NCI-H1105 (cell line): ENCODE measurements around the gene LMOD2.

Experiments used
- DNase-seq: peaks from one replicate; lab custom pipeline; 2025; lab: John Stamatoyannopoulos, UW

LMOD2 gene

DNA sequence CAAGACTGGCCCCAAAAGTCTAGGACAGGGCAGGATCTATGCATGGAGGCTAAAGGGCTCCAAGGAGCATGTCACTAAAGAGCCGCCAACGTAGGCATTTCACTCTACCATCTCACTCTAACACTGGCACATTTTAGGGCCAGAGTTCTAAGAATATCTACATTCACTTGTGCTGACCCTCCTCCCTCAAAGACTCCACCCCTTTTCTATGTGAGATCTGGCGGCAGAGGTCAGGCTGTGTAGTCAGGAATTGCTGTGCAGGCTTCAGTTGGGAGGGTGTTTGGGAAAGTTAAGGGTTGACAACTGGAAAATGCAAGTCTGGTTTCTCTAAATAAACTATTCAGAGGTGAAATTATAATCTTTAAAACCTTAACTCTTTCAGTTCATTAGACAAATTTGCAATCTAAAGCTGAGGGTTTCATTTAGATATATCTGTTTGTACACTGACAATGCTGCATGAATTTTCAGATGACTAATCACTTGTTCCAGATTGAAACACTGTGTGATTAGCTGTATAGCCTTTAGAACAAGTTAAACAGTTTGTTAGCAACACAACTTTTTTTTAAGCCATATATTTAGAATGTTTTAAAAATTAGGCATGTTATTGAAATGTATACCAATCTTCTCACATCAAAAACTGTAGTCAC, 18.2 kb downstream of the LMOD2 start:
- no peak for DNase-seq

DNA sequence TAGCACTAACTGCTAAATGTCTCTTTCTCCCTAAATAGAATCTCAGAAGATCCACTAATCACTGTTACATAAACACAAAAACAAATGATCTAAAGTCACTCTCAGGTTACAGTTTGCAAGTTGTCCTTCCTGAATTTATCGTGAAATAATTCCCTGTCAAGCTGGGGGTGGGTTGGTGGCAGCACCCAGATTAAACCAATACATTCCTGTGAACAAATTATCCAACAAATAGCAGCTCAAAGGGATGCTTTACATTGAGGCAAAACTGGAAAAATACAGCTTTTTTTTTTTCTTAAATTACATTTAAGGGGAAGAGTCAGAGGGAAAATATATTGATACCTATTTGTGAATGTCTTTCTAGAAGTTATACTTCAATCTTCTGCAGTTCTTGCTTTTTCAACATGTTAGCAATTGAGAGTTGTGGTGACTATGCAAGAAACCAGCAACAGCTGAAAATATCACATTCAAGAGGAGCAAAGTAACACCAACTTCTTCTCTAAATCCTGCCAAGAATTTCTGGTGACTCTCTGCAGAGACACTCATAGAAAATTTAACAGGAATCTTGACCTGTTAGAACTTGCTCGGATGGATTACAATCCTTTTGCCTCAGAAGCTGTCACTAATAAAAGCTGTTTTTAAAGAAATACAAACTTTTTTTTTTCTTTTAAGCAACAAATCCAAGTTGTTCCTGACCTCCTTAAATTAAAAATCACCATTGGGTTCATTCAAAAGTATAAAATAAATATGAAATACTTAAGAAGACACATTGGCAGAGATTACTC, 18.9 kb downstream of the LMOD2 start:
- no peak for DNase-seq

DNA sequence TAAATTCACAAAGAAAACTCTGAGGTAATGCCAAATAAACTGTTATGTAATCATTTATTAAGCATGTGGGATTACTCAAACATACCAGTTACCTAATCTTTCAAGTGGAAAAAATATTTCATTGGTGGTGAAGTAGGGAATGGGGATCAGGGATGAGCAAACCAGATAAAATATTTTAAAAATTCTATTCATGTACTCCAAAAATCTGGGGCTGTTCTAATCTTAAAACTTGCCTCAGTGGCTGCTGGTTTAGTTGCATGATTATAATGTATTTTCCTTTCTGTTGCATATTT, 19.5 kb downstream of the LMOD2 start:
- DNase-seq, result no peak

DNA sequence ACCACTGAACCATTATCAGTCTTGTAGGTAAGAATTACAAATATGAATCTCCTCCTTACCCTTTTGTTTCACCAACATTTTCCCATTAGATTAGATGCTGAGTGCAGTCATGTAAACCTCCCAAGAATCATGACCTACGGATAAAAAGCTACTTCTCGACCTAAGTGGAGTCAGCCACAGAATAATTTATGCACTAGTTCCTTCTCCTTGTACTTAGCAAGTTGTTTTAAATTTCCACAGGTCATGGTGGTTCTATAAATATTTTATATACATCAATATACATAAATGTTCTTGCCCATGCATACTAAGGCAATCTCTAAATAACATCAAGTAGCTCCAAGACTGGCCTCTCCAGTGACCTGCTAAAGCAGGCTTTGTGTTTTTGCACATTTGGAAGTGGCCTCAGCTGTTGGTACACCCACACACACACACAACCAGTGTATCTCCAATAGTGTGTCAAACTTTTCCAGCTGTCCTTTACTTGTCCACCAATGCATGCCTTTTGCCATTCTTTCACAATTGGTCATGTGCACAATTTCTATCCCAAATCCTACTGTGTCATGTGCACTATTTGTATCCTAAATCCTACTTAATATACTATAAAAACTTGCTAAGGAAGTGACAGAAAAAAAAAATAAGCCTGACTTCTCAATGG, 21.5 kb downstream of the LMOD2 start:
- no peak for DNase-seq

DNA sequence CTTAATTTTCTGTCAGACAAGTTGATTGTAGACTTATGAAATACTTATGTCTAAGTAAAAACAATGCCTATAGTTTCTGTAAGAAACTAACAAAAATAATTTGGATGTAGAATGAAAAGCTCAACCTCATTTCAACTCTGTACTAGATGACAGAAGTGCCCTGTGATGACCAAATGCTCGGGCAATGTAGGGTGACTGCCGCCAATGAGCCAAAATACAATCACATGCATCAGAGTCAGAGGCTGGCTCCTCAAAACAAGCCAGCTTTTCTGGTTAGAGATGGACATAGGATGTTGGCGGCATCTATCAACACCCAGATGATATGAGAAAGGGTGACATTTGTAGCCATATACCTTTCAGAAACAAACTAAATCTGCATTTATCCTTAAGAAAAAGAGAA, 23.9 kb downstream of the LMOD2 start:
- DNase-seq, result no peak

DNA sequence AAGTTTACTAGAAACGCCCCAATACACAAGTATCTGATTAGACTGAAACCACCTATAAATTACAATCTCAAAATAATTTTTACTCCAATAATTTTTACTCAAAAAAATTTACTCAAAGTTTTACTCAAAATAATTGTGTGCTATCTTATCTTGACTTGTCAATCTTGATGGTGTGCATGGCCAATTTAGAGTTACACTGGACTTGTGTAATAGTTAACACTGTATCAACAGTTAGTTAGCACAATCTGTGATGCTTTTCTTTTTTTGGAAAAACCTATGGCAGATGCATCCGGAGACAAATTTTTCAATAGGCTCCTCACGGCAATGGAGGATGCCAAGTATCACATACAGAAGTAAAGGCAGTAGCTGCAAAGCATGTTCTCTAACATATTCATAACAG, 24.9 kb downstream of the LMOD2 start:
- no peak for DNase-seq

DNA sequence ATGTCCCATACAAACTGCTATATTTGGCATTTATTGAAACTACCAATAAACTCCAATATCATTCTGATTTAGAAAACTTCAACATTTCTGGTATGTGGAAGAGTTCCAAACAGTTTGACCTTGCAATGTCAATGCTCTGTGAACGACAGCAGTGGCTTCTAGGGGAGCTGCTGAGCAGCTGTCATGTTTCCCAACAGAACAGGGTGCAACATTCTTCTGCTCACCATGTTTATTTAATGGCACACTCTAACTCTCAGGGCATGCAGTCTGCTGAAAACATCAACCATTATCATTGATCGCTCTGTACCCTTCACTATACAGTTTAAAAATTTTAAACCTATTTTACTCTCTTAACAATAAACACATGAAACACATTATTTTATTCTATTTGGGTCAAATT, 25.9 kb downstream of the LMOD2 start:
- no peak for DNase-seq

DNA sequence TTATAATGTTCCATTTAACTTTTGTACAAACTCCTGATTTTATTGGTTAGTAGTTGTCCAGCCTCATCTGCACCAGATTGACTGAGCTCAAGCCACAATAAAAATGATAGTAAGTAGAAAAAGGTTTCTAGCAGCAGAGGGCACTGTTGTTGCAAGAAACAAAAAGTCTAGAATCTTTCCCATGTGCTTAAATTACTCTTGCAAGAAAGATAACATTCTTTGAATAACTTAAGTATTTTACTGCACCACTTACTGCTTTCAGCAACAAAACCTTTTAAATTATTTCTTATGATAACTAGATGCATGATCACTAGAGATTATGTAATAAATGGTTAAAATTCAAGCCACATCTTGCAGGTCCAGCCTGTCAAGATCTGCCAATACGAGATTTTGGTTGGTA, 27.0 kb downstream of the LMOD2 start:
- no peak for DNase-seq

DNA sequence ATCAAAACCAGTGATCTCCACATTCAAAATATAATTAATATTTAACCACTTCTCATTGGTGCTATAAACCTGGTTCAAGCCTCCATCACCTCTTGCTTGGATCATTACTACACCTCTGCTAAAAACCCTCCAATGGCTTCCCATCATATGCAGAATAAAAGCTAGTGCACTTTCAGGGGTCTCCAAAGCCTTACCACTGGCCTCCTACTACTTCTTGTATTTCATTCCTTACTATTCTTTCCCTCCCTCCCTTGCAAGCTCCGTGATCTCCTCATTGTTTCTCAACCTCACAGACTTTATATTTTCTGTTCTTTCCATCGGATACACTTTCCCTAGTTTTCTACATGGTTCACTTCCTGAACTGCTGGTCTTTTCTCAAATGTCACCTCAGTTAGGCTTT, 31.5 kb downstream of the LMOD2 start:
- DNase-seq, result no peak

DNA sequence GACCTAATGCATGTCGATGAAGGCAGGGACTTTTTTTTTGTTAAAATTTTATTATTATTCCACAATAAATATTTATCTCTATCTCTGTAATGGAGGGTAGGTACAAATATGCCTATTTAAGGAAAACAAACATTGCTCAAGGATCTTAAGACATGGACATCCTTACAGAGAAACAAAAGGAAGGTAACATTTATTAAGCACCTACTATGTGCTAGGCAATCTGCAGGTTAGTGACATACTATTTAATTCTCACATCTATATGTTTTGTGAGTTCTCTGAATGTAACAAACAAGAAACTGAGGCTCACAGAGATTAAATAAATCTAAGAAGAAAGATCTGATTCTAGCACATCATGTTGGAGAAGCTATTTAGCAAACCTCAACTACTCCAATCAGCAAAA, 32.1 kb downstream of the LMOD2 start:
- DNase-seq, result no peak

DNA sequence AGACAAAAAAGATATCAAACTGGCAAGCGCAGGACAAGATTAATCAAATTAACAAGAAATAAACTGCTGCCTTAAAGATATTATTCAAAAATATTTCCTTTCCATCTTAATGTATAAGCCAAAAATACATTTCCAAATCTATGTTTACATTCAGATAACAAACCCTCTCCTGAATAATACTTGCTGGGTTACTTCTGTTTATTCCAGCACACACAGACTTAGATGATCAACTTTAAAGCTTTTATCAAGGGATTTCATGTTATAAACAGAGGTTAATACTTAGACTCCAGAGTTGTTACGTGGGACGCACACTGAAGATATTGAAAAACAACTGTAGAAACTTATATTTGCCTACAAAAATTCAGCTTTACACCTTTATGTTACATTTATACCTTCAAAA, 33.6 kb downstream of the LMOD2 start:
- no peak for DNase-seq

DNA sequence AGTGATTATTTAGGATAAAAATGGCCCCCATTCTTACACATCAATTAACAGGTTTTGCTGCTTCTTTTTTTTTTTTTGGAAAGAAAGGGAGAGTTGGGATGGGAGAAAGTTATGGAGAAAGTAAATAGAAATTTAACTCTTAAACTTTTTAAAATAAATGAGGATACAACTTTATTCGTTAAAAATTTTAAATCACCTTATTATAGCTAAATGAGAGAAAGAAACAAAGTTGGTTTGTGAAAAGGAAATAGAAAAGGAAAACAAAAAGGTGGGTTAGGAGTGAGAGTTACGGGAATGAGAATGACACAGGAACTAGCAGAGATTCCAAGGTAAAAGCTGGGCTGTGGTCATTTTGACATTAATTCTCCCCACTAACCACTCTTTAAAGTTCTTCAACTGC, 34.9 kb downstream of the LMOD2 start:
- no peak for DNase-seq

DNA sequence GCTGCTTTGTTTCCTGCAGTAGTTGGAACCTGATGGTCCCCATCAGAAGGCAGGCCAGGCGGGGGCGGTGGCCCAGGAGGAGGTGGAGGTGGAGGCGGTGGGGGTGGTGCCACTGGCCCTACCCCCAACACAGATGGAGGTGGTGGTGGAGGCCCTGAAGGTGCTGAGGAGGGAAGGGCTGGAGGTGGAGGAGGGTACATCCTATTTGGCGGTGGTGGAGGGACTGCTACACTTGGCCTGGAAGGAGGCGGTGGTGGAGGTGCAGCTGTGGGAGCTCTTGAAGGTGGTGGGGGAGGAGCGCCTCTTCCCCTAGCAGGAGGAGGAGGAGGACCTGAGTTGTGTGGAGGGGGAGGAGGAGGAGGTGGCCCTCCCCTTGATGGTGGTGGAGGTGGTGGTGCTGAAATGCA, 36.8 kb downstream of the LMOD2 start:
- DNase-seq, result no peak

DNA sequence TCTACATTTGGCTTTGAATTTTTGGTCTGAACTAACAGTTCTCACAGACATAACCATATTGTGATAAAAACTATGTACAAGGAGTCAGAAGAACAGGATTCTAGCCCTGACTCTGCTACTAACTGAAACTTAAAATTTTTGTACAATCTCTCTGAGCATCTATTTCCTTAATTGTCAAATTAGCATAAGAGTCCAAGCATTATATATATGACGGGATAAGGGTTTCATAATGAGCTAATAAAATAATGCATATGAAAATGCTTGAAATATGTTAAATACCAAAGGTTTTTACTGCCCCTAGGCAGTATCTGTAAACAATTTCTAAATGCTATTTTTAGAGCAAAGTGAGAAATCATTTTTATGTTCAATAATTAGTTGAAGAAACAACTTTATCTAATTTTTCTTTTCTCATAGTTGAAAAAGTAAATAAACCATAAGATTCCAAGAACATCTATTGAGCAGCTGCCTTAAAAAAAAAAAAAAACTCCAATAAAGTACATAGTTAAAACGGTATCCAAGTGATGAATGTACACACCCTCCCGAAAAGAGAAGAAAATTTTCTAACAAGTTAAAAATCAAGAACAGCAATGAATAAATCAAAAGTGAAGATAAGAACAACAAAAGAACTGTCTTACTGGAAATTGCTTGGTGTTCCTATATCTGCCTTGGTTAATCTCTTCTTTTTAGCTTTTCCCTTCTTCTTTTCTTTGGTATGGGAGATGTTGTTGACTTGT, 40.4 kb downstream of the LMOD2 start:
- DNase-seq, result no peak

DNA sequence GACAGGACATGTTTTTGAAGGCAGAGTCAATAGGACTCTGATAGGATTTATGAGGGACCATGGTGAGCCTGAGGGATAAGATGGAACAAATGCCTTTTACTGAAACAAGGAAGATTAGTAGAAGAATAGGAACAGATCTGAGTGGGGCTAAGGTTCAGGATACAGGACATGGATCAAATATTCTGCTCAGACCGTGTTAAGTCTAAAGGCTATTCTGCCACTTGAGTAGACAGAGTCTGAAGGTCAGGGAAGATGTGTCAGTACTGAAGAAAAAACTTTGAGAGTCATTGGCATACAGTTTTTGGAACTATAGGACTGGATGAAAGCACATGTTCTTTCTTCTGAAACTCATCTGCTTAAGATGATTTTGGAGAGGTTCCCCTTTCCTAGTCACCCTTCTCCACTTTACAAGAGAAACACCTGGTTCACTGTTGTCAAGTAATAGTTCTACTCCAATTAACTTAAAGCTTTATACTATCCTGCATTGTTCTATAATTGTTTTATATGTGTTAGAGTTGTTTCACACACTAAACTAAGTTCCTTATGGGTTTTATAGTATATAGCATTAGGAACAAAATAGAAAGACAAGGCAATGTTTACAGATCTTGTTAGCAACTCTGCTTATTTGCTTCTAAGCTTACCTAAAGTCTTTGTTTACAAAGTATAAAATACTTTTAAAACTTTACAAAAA, 49.7 kb downstream of the LMOD2 start:
- DNase-seq, result no peak

DNA sequence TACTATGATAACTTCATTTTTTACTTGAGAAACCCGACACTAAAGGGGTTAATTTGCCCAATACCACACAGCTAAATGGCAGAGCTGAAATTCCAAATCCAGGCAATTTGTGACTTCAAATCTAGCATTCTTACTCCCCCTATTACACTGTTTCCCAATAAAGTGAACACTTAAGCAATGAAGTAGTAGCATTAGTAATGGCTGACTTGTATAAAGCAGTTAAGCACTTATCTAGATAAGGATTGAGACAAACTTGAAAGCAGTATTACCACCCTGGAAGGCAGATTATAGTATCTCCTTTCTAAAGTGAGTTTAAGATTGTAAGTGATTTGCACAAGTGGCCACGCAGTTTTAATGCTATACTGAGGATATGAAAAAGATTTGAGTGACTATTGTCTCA, 53.9 kb downstream of the LMOD2 start:
- no peak for DNase-seq

DNA sequence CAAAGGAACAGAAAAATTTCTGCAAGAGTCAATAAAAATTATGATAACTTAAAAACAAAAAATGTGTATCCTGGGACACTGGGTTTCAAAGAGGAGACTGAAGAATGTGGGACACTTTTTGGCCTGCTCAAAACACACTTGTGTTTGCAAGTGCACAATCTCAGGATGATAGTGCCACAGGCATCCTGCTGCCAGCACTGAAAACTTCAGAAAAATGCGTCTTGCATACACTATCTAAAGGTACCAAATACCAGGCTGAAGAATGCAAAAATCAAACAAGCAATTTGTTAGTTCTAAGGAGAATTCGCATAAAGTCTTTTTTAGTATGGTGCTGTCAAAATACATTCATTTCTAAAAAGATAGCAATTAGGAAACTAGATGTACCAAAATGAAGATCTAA, 55.0 kb downstream of the LMOD2 start:
- DNase-seq, result no peak

DNA sequence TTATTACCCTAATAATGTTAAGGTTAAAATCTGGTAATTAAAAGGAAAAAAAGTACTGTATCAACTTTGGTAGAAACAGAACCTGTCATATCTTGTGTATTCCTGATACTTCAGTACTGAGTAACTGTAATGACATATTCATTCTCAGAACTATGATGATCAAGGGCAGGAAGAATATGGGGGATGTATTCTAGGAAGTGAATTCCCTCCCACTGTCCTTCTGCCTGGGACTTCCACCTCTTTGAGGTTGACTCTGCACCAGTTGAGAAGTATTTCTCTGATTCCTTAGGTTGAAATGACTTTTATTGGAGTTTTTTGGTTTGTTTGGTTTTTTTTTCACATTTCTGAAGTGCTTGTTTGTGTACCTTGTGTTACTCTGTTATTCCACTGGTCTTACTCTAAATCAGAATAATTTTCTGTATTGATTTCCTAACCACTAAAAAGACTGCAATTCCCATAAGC, 56.2 kb downstream of the LMOD2 start:
- DNase-seq, result no peak

DNA sequence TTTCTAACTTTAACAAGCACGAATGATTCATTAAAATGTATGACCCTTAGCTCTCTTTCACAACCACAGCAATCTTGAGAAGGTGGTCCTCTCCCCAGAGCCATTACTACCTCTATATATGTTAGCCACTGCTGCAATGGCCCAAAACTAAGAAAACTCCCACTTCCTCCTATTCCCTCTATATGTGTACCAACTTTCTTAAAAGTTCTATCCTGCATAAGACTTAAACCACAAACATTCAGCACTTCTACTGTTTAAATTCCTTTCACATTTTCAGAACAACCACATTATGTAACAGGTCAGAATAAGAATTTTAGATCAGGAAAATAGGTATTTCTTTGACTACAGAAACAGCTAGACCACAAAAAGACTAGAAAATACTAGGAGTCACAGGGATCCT, 57.0 kb downstream of the LMOD2 start:
- DNase-seq, result no peak
